HG02763 (cell line): ENCODE measurements around the gene FBXO27.
"Not testable (repeated sequence)": the region's sequence is repeated elsewhere in the genome, so short reads cannot be mapped to it uniquely, and the experiment has no call there.

Source experiments
- ATAC-seq: cut with Tn5 transposase; IDR thresholded peaks from one replicate; pipeline ENCODE4 v1.9.1; 2021; ENCODE audit warnings: mild to moderate bottlenecking, moderate library complexity; ENCODE audit not compliant: unreplicated experiment

The FBXO27 gene

GRCh38 chr19:39045506-39045905, 13.2 kb upstream of the FBXO27 start:
- no peak for ATAC-seq

GRCh38 chr19:39038098-39038497, 5.7 kb upstream of the FBXO27 start:
- ATAC-seq, result no peak

GRCh38 chr19:39037194-39037593, 4.8 kb upstream of the FBXO27 start:
- no peak for ATAC-seq

- no peak for ATAC-seq
These were observed 4.2 kb upstream of the FBXO27 start for GRCh38 chr19:39036581-39036980.

- peak; percentile 76 for ATAC-seq
These were observed 834 bp downstream of the FBXO27 start for GRCh38 chr19:39031368-39032062.

GRCh38 chr19:39030854-39031367, 1.4 kb downstream of the FBXO27 start:
- ATAC-seq, result no peak

- no peak for ATAC-seq
These were observed 7.3 kb downstream of the FBXO27 start for GRCh38 chr19:39024875-39025641.

- ATAC-seq, result no peak
These were observed 11.3 kb downstream of the FBXO27 start for GRCh38 chr19:39021063-39021462.

GRCh38 chr19:39017646-39018045, 14.7 kb downstream of the FBXO27 start:
- ATAC-seq, result no peak

GRCh38 chr19:39017026-39017425, 15.3 kb downstream of the FBXO27 start:
- no peak for ATAC-seq

GRCh38 chr19:39014037-39014436, 18.3 kb downstream of the FBXO27 start:
- no peak for ATAC-seq

GRCh38 chr19:39009001-39009400, 23.3 kb downstream of the FBXO27 start:
- ATAC-seq, result no peak

- no peak for ATAC-seq
These were observed 24.2 kb downstream of the FBXO27 start for GRCh38 chr19:39008137-39008536.

GRCh38 chr19:39007096-39007495, 25.3 kb downstream of the FBXO27 start:
- ATAC-seq, result no peak

- no peak for ATAC-seq
These were observed 27.9 kb downstream of the FBXO27 start for GRCh38 chr19:39004403-39004802.

- no peak for ATAC-seq
These were observed 28.6 kb downstream of the FBXO27 start for GRCh38 chr19:39003796-39004195.

GRCh38 chr19:39003188-39003587, 29.2 kb downstream of the FBXO27 start:
- ATAC-seq, result no peak

- no peak for ATAC-seq
These were observed 31.3 kb downstream of the FBXO27 start for GRCh38 chr19:39001041-39001440.

GRCh38 chr19:38997576-38997975, 34.8 kb downstream of the FBXO27 start:
- ATAC-seq, result not testable (repeated sequence)

- no peak for ATAC-seq
These were observed 39.1 kb downstream of the FBXO27 start for GRCh38 chr19:38993271-38993670.

- no peak for ATAC-seq
These were observed 41.2 kb downstream of the FBXO27 start for GRCh38 chr19:38990949-38991697.
